Measurements from ENCODE around the gene SORBS1.

DNA sequence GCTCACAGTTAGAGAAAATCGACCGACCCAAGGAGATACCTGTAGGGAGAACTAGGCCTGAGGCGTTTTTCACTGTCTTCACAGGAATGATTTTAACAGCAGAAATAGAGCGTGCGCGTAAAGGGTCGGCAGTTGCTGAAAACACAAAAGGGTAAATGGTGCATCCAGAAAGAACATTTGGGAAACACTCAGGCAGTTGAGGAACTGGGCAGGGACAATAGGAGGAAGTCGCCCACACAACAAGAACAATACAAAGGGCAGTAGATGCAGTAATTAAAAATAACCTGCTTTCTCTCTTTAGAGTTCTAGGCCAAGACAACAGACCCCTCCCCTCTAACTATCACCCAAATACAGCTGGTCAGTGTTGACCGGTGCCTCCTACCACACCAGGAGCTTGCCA is 126.6 kb downstream of the SORBS1 start:
- TF ChIP-seq CTCF (IDR thresholded peaks at IDR 0.05) (no peak), POLR2A (IDR thresholded peaks at IDR 0.05) (no peak)

Measured in body of pancreas (tissue), 4 donors.